Measurements from ENCODE around the gene TEX19.

- TF ChIP-seq, protein P1, sequence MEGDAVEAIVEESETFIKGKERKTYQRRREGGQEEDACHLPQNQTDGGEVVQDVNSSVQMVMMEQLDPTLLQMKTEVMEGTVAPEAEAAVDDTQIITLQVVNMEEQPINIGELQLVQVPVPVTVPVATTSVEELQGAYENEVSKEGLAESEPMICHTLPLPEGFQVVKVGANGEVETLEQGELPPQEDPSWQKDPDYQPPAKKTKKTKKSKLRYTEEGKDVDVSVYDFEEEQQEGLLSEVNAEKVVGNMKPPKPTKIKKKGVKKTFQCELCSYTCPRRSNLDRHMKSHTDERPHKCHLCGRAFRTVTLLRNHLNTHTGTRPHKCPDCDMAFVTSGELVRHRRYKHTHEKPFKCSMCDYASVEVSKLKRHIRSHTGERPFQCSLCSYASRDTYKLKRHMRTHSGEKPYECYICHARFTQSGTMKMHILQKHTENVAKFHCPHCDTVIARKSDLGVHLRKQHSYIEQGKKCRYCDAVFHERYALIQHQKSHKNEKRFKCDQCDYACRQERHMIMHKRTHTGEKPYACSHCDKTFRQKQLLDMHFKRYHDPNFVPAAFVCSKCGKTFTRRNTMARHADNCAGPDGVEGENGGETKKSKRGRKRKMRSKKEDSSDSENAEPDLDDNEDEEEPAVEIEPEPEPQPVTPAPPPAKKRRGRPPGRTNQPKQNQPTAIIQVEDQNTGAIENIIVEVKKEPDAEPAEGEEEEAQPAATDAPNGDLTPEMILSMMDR (IDR thresholded peaks at IDR 0.05), result no peak
- TF ChIP-seq EP300 (IDR thresholded peaks at IDR 0.05) (no peak), POLR2AphosphoS5 (IDR thresholded peaks at IDR 0.05) (no peak), POLR2A (IDR thresholded peaks at IDR 0.05) (no peak)
These were observed 30.3 kb downstream of the TEX19 start for GRCh38 chr17:82389379-82389778.
